Sciatic nerve (tissue), 2 donors: ENCODE results near the gene RPL28. TPM values are rescaled to one million over a fixed set of nuclear protein-coding genes. Genes with fewer than 3 reads are reported as not detected.
"Not testable (repeated sequence)": the region's sequence is repeated elsewhere in the genome, so short reads cannot be mapped to it uniquely, and the experiment has no call there.

Experiments
- ATAC-seq: fragments of 200-7000 bp; cut with Tn5 transposase; one replicate; pipeline ENCODE4 v1.9.1; 2020; ENCODE audit warnings: mild to moderate bottlenecking, moderate library complexity
- DNase-seq: peaks from one replicate; pipeline ENCODE4 v3.0.0-alpha.2; 2020; ENCODE audit warnings: low spot score
- intact Hi-C: fragments of 100-400 bp; cut with DNase I; formaldehyde crosslinking; loops from one replicate; pipeline ENCODE4 v1.14.2; 2022
- total RNA-seq: library from RNA; stranded (reverse); fragmentation: NEBNext Ultra II Directional; extraction: Animal tissue kit (Norgen Biotek cat#: 25700); gene quantifications from one replicate; pipeline ENCODE4 v1.2.1, GENCODE V29; 2021
- donor health status: DM: no; HTN: no; CAD: no.
- donor health status: DM: no; HTN: no; CAD: no.

Gene RPL28
- total RNA-seq, 1 donor from 2014 or later, result 902 TPM

GRCh38 chr19:55410168-55410567 is 24.4 kb downstream of the RPL28 start:
- intact Hi-C loops, result no loop called here
- ATAC-seq, result no peak
- DNase-seq, result no peak

GRCh38 chr19:55418185-55418584 is 32.5 kb downstream of the RPL28 start:
- no peak for DNase-seq
- intact Hi-C loops, result no loop called here

GRCh38 chr19:55419103-55419502 is 33.4 kb downstream of the RPL28 start:
- ATAC-seq (no peak), DNase-seq (no peak)
- intact Hi-C loops, result no loop called here

More at GRCh38 chr19:55418185-55418584, 32.5 kb downstream of the RPL28 start:
- ATAC-seq, result peak; percentile 88

- ATAC-seq (no peak), DNase-seq (no peak)
- intact Hi-C loops, result no loop called here
Observed at GRCh38 chr19:55419624-55420236, 34.0 kb downstream of the RPL28 start.

- DNase-seq, intact Hi-C loops, ATAC-seq: not testable (repeated sequence)
Observed at GRCh38 chr19:55421281-55421680, 35.5 kb downstream of the RPL28 start.

- intact Hi-C loops, result no loop called here
- DNase-seq (no peak), ATAC-seq (no peak)
Observed at GRCh38 chr19:55423225-55424005, 37.7 kb downstream of the RPL28 start.

- DNase-seq (no peak), ATAC-seq (no peak)
- intact Hi-C loops, result no loop called here
Observed at GRCh38 chr19:55424518-55424917, 38.8 kb downstream of the RPL28 start.

GRCh38 chr19:55426042-55426441 is 40.3 kb downstream of the RPL28 start:
- ATAC-seq (peak; percentile 81), DNase-seq (no peak)
- intact Hi-C loops, result no loop called here

- no peak for ATAC-seq
- DNase-seq, result no peak
- intact Hi-C loops, result no loop called here
Observed at GRCh38 chr19:55431183-55431582, 45.5 kb downstream of the RPL28 start.

GRCh38 chr19:55432241-55432959 is 46.7 kb downstream of the RPL28 start:
- DNase-seq (no peak), ATAC-seq (no peak)
- intact Hi-C loops, result no loop called here

- no peak for ATAC-seq
- intact Hi-C loops, result no loop called here
- no peak for DNase-seq
Observed at GRCh38 chr19:55433292-55433691, 47.6 kb downstream of the RPL28 start.

GRCh38 chr19:55434356-55434919 is 48.7 kb downstream of the RPL28 start:
- intact Hi-C loops, result no loop called here
- ATAC-seq (no peak), DNase-seq (no peak)

GRCh38 chr19:55435020-55435419 is 49.3 kb downstream of the RPL28 start:
- ATAC-seq, result no peak
- intact Hi-C loops, result no loop called here
- no peak for DNase-seq

- intact Hi-C loops, result no loop called here
- ATAC-seq (no peak), DNase-seq (no peak)
Observed at GRCh38 chr19:55436847-55437246, 51.1 kb downstream of the RPL28 start.

- ATAC-seq, result peak; percentile 78
- DNase-seq, result peak; percentile 75
- intact Hi-C loops, result no loop called here
Observed at GRCh38 chr19:55437410-55437809, 51.7 kb downstream of the RPL28 start.

- DNase-seq, result no peak
- no peak for ATAC-seq
Observed at GRCh38 chr19:55439052-55439451, 53.3 kb downstream of the RPL28 start.

GRCh38 chr19:55440411-55441105 is 54.8 kb downstream of the RPL28 start:
- ATAC-seq (no peak), DNase-seq (no peak)
- intact Hi-C loops, result no loop called here

More at GRCh38 chr19:55439052-55439451, 53.3 kb downstream of the RPL28 start:
- intact Hi-C loops, result no loop called here

- intact Hi-C loops, result no loop called here
- ATAC-seq (no peak), DNase-seq (no peak)
Observed at GRCh38 chr19:55441319-55441691, 55.6 kb downstream of the RPL28 start.

GRCh38 chr19:55441692-55442321 is 56.1 kb downstream of the RPL28 start:
- no peak for DNase-seq
- intact Hi-C loops, result no loop called here
- no peak for ATAC-seq
